Stomach (tissue), 9 donors: ENCODE measurements around the gene POU2AF1. TPM values are rescaled to one million over a fixed set of nuclear protein-coding genes. Genes with fewer than 3 reads are reported as not detected.

ENCODE experiments used
- DNase-seq, 2 donors: peaks; one replicate each; pipeline versions ENCODE4 v3.0.0 to v3.0.0-alpha.2; 2013 to 2019
- H3K27ac ChIP-seq, 5 donors: fragments of 200-600 bp in 4 of 5; sonication (generic) in 4 of 5; one replicate each; pipeline ENCODE4 v1.5.1; 2013 to 2019; ENCODE audit warnings: mild to moderate bottlenecking in 1 of 5, moderate library complexity in 1 of 5
- H3K27me3 ChIP-seq, 3 donors: fragments of 200-600 bp; sonication (generic); one replicate each; pipeline ENCODE4 v1.5.1; 2017 to 2019; ENCODE audit warnings: mixed run types in 1 of 3
- H3K36me3 ChIP-seq, 4 donors: fragments of 200-600 bp; sonication (generic); 1 replicate in 3 of 4; 2 replicates in 1 of 4; pipeline ENCODE4 v1.5.1; 2016 to 2019
- H3K4me1 ChIP-seq, 4 donors: fragments of 200-600 bp; sonication (generic); one replicate each; pipeline ENCODE4 v1.5.1; 2016 to 2019
- H3K4me3 ChIP-seq, 4 donors: fragments of 200-600 bp; sonication (generic) in 3 of 4; one replicate each; pipeline ENCODE4 v1.5.1; 2016 to 2019; ENCODE audit warnings: mild to moderate bottlenecking in 1 of 4
- H3K9me3 ChIP-seq, 4 donors: fragments of 200-600 bp; sonication (generic); one replicate each; pipeline ENCODE4 v1.5.1; 2016 to 2019
- CTCF ChIP-seq, 7 experiments: fragments of 450-650 bp in 4 of 7; fragments of 200-600 bp in 3 of 7; sonication (generic) in 3 of 7; IDR thresholded peaks; one replicate each; pipeline ENCODE4 v1.5.1; 2016 to 2019; ENCODE audit warnings: antibody characterized with exemption in 7 of 7, control low read depth in 2 of 7, mild to moderate bottlenecking in 1 of 7
- EP300 ChIP-seq: sonication (generic); formaldehyde crosslinking; IDR thresholded peaks from one replicate; pipeline ENCODE4 v1.6.1; 2017; ENCODE audit warnings: antibody characterized with exemption
- POLR2A ChIP-seq, 4 donors: fragments of 450-650 bp; IDR thresholded peaks; one replicate each; pipeline ENCODE4 v1.6.1; 2016; ENCODE audit warnings: antibody characterized with exemption in 4 of 4, control low read depth in 2 of 4, mild to moderate bottlenecking in 1 of 4, moderate library complexity in 1 of 4
- POLR2AphosphoS5 ChIP-seq, 3 donors: sonication (generic); formaldehyde crosslinking; IDR thresholded peaks; one replicate each; pipeline ENCODE4 v1.6.1; 2016; ENCODE audit warnings: antibody characterized with exemption in 3 of 3
- WGBS, 5 donors: extraction: QIAGEN DNeasy Blood & Tissue Kit in 3 of 5; methylation state at CpG; one replicate each; pipeline versions ENCODE4 v1.1.5 to v1.1.7; 2013 to 2018; 5-methylcytosine and 5-hydroxymethylcytosine counted together
- intact Hi-C: fragments of 100-400 bp; cut with DNase I; formaldehyde crosslinking; loops from one replicate; pipeline ENCODE4 v1.15.1; 2023; ENCODE audit warnings: low total_unique reads
- polyA plus RNA-seq, 3 donors: library from polyadenylated mRNA; stranded (reverse); fragments of 200-250 nt; gene quantifications; one replicate each; pipeline ENCODE4 v1.2.3, GENCODE V29; 2013
- total RNA-seq, 5 donors: library from RNA; depleted of rRNA; stranded (reverse); fragments of >200 nt; gene quantifications; one replicate each; pipeline versions ENCODE4 v1.1.0 to v1.2.3, GENCODE V29; 2014 to 2016
- donor health status: healthy with polysubstance abuse.
- donor health status: Bipolar disorder and iron deficiency.
- donor health status: healthy.

The POU2AF1 gene
- total and polyA plus RNA-seq, 8 donors = 2.8 to 43.2 (median 8.8) TPM; not detected in 1

GRCh38 chr11:111359223-111360149 lies 19.6 kb downstream of the POU2AF1 start:
- peak overlapping the region; percentile 79 to 92 (median 82) for H3K27ac ChIP-seq
- no peak overlapping the region for H3K4me3 ChIP-seq
- intact Hi-C loops = no loop called here
- TF ChIP-seq POLR2AphosphoS5 (IDR thresholded peaks at IDR 0.05) (no peak), EP300 (no peak), POLR2A (IDR thresholded peaks at IDR 0.05) (no peak), CTCF (IDR thresholded peaks at IDR 0.05) (no peak)
- H3K36me3 ChIP-seq = no peaks in the 10 kb centered on the region
- H3K9me3 ChIP-seq = no peaks in the 10 kb centered on the region
- peaks cover 39 to 56% (median 47%) of the 10 kb centered on the region in 4 donors for H3K4me1 ChIP-seq
- H3K27me3 ChIP-seq = no peaks in the 10 kb centered on the region
- WGBS, 5 donors = 46 to 63% (median 61%) methylated on average over 7 of the region's 7 CpGs
- no peak for DNase-seq

GRCh38 chr11:111358038-111359001 lies 20.8 kb downstream of the POU2AF1 start:
- no peaks in the 10 kb centered on the region for H3K36me3 ChIP-seq
- no peaks in the 10 kb centered on the region for H3K9me3 ChIP-seq
- H3K4me3 ChIP-seq = no peak overlapping the region
- TF ChIP-seq CTCF (IDR thresholded peaks at IDR 0.05) = no peak
- TF ChIP-seq POLR2AphosphoS5 (IDR thresholded peaks at IDR 0.05) = peak in 1 of 3 donors; percentile 13
- peaks cover 35 to 57% (median 49%) of the 10 kb centered on the region in 4 donors for H3K4me1 ChIP-seq
- DNase-seq = peak; percentile 51 to 59
- WGBS, 5 donors = 34 to 67% (median 54%) methylated on average over 21 to 22 of the region's 22 CpGs
- peak overlapping the region; percentile 67 to 88 (median 81) for H3K27ac ChIP-seq
- no peaks in the 10 kb centered on the region for H3K27me3 ChIP-seq
- intact Hi-C loops = no loop called here

GRCh38 chr11:111357150-111358037 lies 21.7 kb downstream of the POU2AF1 start:
- intact Hi-C loops = no loop called here
- no peaks in the 10 kb centered on the region for H3K36me3 ChIP-seq
- peak overlapping the region; percentile 47 to 88 (median 67) for H3K27ac ChIP-seq
- H3K9me3 ChIP-seq = no peaks in the 10 kb centered on the region
- peaks cover 30 to 57% (median 49%) of the 10 kb centered on the region in 4 donors for H3K4me1 ChIP-seq
- H3K4me3 ChIP-seq = no peak overlapping the region
- WGBS, 5 donors = 38 to 62% (median 51%) methylated on average over 18 of the region's 18 CpGs
- DNase-seq = peak in 1 of 2 donors; percentile 46
- TF ChIP-seq POLR2AphosphoS5 (IDR thresholded peaks at IDR 0.05) (no peak), CTCF (IDR thresholded peaks at IDR 0.05) (peak in 2 of 7 experiments; percentile 19 to 23)
- H3K27me3 ChIP-seq = no peaks in the 10 kb centered on the region
